ENCODE data around the gene CAMK2A.

DNA sequence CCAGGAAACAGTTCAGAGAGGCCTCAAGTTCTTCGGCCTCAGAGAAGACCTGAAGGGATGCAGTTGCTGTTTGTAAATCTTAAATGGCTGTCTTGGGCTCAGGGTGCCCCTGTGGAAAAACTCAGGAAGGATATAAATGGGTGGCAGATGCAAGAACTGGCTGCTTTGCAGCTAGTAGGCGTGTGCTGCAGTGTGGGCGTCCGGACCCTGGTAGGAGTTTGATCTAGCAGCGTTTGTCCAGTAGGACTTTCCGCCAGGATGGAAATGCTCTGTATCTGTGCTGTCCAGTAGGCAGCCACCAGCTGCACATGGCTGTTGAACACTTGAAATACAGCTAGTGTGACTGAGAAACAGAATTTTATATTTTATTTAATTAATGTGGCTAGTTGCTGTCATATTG is 115.3 kb downstream of the CAMK2A start:
- TF ChIP-seq, protein P1, sequence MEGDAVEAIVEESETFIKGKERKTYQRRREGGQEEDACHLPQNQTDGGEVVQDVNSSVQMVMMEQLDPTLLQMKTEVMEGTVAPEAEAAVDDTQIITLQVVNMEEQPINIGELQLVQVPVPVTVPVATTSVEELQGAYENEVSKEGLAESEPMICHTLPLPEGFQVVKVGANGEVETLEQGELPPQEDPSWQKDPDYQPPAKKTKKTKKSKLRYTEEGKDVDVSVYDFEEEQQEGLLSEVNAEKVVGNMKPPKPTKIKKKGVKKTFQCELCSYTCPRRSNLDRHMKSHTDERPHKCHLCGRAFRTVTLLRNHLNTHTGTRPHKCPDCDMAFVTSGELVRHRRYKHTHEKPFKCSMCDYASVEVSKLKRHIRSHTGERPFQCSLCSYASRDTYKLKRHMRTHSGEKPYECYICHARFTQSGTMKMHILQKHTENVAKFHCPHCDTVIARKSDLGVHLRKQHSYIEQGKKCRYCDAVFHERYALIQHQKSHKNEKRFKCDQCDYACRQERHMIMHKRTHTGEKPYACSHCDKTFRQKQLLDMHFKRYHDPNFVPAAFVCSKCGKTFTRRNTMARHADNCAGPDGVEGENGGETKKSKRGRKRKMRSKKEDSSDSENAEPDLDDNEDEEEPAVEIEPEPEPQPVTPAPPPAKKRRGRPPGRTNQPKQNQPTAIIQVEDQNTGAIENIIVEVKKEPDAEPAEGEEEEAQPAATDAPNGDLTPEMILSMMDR (optimal IDR thresholded peaks at IDR 0.05 in 1 of 3, IDR thresholded peaks at IDR 0.05 in 1 of 3, conservative IDR thresholded peaks at IDR 0.05 in 1 of 3; ENCODE audit: extremely low read depth in 1 of 3, insufficient read depth in 2 of 3, low read length in 3 of 3) = no peak
- TF ChIP-seq EZH2 (IDR thresholded peaks at IDR 0.05; ENCODE audit: low read length) = no peak
